Breast epithelium (tissue), 4 donors: ENCODE results near the gene UBE2C. TPM values are rescaled to one million over a fixed set of nuclear protein-coding genes. Genes with fewer than 3 reads are reported as not detected.

Experiments used
- DNase-seq, 2 donors: peaks; one replicate each; pipeline ENCODE4 v3.0.0-alpha.2; 2019; ENCODE audit warnings: low spot score in 2 of 2
- H3K27ac ChIP-seq, 2 donors: fragments of 200-600 bp; sonication (generic) in 1 of 2; one replicate each; pipeline ENCODE4 v1.5.1; 2016 to 2019; ENCODE audit warnings: mild to moderate bottlenecking in 1 of 2
- H3K27me3 ChIP-seq, 2 donors: fragments of 200-600 bp; sonication (generic) in 1 of 2; one replicate each; pipeline versions ENCODE4 v1.5.1 to v1.6.0; 2017 to 2019; ENCODE audit warnings: control low read depth in 1 of 2, mild to moderate bottlenecking in 1 of 2
- H3K36me3 ChIP-seq: fragments of 200-600 bp; one replicate; pipeline ENCODE4 v1.5.1; 2019
- H3K4me1 ChIP-seq, 2 donors: fragments of 200-600 bp; sonication (generic); one replicate each; pipeline ENCODE4 v1.5.1; 2016 to 2019; ENCODE audit warnings: control low read depth in 1 of 2
- H3K4me3 ChIP-seq, 3 donors: fragments of 200-600 bp; sonication (generic); 1 replicate in 2 of 3; 2 replicates in 1 of 3; pipeline ENCODE4 v1.5.1; 2016 to 2019; ENCODE audit warnings: mild to moderate bottlenecking in 3 of 3, moderate library complexity in 2 of 3
- H3K9me3 ChIP-seq, 2 donors: fragments of 200-600 bp; sonication (generic) in 1 of 2; one replicate each; pipeline ENCODE4 v1.5.1; 2016 to 2019; ENCODE audit warnings: control low read depth in 1 of 2
- CTCF ChIP-seq, 3 donors: fragments of 450-650 bp; IDR thresholded peaks; one replicate each; pipeline ENCODE4 v1.5.1; 2016 to 2017; ENCODE audit warnings: antibody characterized with exemption in 3 of 3, mild to moderate bottlenecking in 3 of 3, moderate library complexity in 3 of 3
- POLR2A ChIP-seq: fragments of 450-650 bp; IDR thresholded peaks from one replicate; pipeline ENCODE4 v1.6.1; 2016; ENCODE audit warnings: antibody characterized with exemption, mild to moderate bottlenecking, moderate library complexity
- POLR2AphosphoS5 ChIP-seq, 3 donors: sonication (generic); formaldehyde crosslinking; IDR thresholded peaks; one replicate each; pipeline ENCODE4 v1.6.1; 2017; ENCODE audit warnings: antibody characterized with exemption in 3 of 3
- intact Hi-C: fragments of 100-400 bp; cut with DNase I; formaldehyde crosslinking; loops from one replicate; pipeline ENCODE4 v1.15.1; 2023; ENCODE audit warnings: low total_unique reads
- total RNA-seq, 3 donors: library from RNA; depleted of rRNA; stranded (reverse); fragments of >200 nt; gene quantifications; one replicate each; pipeline ENCODE4 v1.1.0, GENCODE V29; 2016

The UBE2C gene
- total RNA-seq, 3 donors from 2014 or later, result 0.98 to 5.9 (median 1.2) TPM

- TF ChIP-seq CTCF (IDR thresholded peaks at IDR 0.05), result no peak
- no peak for TF ChIP-seq POLR2A
- TF ChIP-seq POLR2AphosphoS5 (IDR thresholded peaks at IDR 0.05), result no peak
These were observed 51.4 kb downstream of the UBE2C start for GRCh38 chr20:45863543-45864470.

GRCh38 chr20:45866454-45866853 is 54.0 kb downstream of the UBE2C start:
- Histone ChIP-seq H3K36me3 (no peaks in the 10 kb centered on the region), H3K27ac (no peak overlapping the region), H3K27me3 (no peaks in the 10 kb centered on the region), H3K9me3 (no peaks in the 10 kb centered on the region), H3K4me3 (no peak overlapping the region), H3K4me1 (no peaks in the 10 kb centered on the region)
- TF ChIP-seq CTCF (IDR thresholded peaks at IDR 0.05) (no peak), POLR2AphosphoS5 (IDR thresholded peaks at IDR 0.05) (no peak), POLR2A (no peak)
- intact Hi-C loops, result no loop called here
- DNase-seq, result no peak

More at GRCh38 chr20:45863543-45864470, 51.4 kb downstream of the UBE2C start:
- Histone ChIP-seq H3K27me3 (no peaks in the 10 kb centered on the region), H3K4me1 (no peaks in the 10 kb centered on the region), H3K27ac (no peak overlapping the region), H3K9me3 (no peaks in the 10 kb centered on the region), H3K4me3 (no peak overlapping the region), H3K36me3 (no peaks in the 10 kb centered on the region)
- intact Hi-C loops, result no loop called here
- DNase-seq, result no peak

Other genes with a start within 250 kb of the UBE2C start
- gene WFDC8, start 233.4 kb upstream of the UBE2C start, total RNA-seq, result not detected
- not detected for gene WFDC10A, start 182.9 kb upstream of the UBE2C start, total RNA-seq
- gene WFDC9, start 181.4 kb upstream of the UBE2C start, total RNA-seq, result not detected
- gene WFDC11, start 142.4 kb upstream of the UBE2C start, total RNA-seq, result not detected
- gene WFDC13, start 110.6 kb upstream of the UBE2C start, total RNA-seq, result not detected
- gene WFDC10B, start 107.6 kb upstream of the UBE2C start, total RNA-seq, result not detected
- gene SPINT4, start 90.3 kb upstream of the UBE2C start, total RNA-seq, result not detected
- gene WFDC3, start 20.8 kb upstream of the UBE2C start, total RNA-seq, result under 1 TPM in 1 of 3 donors, not detected in 2; 0.73 TPM
- 10 to 100 TPM; 20.8 to 33.8 (median 26.2) TPM for gene DNTTIP1, start 20.7 kb upstream of the UBE2C start, total RNA-seq
- 1 to 10 TPM; 2.0 to 4.8 (median 2.6) TPM for gene TNNC2, start 14.7 kb downstream of the UBE2C start, total RNA-seq
- 100 to 1,000 TPM in 1 of 3 donors, 10 to 100 TPM in 2; 55.0 to 138 (median 66.9) TPM for gene SNX21, start 21.2 kb downstream of the UBE2C start, total RNA-seq
- 10 to 100 TPM; 33.4 to 48.9 (median 37.3) TPM for gene ACOT8, start 44.7 kb downstream of the UBE2C start, total RNA-seq
- 1 to 10 TPM; 1.9 to 5.4 (median 4.9) TPM for gene ZSWIM3, start 45.0 kb downstream of the UBE2C start, total RNA-seq
- 10 to 100 TPM in 1 of 3 donors, 1 to 10 TPM in 2; 6.9 to 11.4 (median 7.5) TPM for gene ZSWIM1, start 68.6 kb downstream of the UBE2C start, total RNA-seq
- gene SPATA25, start 75.0 kb downstream of the UBE2C start, total RNA-seq, result 1 to 10 TPM; 3.4 to 3.9 (median 3.7) TPM
- gene NEURL2, start 78.6 kb downstream of the UBE2C start, total RNA-seq, result 1 to 10 TPM; 7.5 to 9.7 (median 8.8) TPM
- gene CTSA, start 78.7 kb downstream of the UBE2C start, total RNA-seq, result 100 to 1,000 TPM in 1 of 3 donors, 10 to 100 TPM in 2; 42.0 to 136 (median 55.6) TPM
- 100 to 1,000 TPM in 1 of 3 donors, 10 to 100 TPM in 2; 78.3 to 405 (median 100.0) TPM for gene PLTP, start 99.5 kb downstream of the UBE2C start, total RNA-seq
- 10 to 100 TPM; 28.2 to 40.2 (median 30.8) TPM for gene PCIF1, start 122.0 kb downstream of the UBE2C start, total RNA-seq
- gene ZNF335, start 159.6 kb downstream of the UBE2C start, total RNA-seq, result 10 to 100 TPM; 12.6 to 25.9 (median 20.6) TPM
- 1 to 10 TPM in 2 of 3 donors, under 1 TPM in 1; 0.98 to 7.8 (median 5.9) TPM for gene MMP9, start 196.3 kb downstream of the UBE2C start, total RNA-seq
- gene SLC12A5, start 216.6 kb downstream of the UBE2C start, total RNA-seq, result under 1 TPM in 1 of 3 donors, not detected in 2; 0.33 TPM